Breast epithelium (tissue), 4 donors: Measurements from ENCODE around the gene OR6K6. TPM values are rescaled to one million over a fixed set of nuclear protein-coding genes. Genes with fewer than 3 reads are reported as not detected.

Experiments
- DNase-seq, 2 donors: peaks; one replicate each; pipeline ENCODE4 v3.0.0-alpha.2; 2019; ENCODE audit warnings: low spot score in 2 of 2
- H3K27ac ChIP-seq, 2 donors: fragments of 200-600 bp; sonication (generic) in 1 of 2; one replicate each; pipeline ENCODE4 v1.5.1; 2016 to 2019; ENCODE audit warnings: mild to moderate bottlenecking in 1 of 2
- H3K27me3 ChIP-seq, 2 donors: fragments of 200-600 bp; sonication (generic) in 1 of 2; one replicate each; pipeline versions ENCODE4 v1.5.1 to v1.6.0; 2017 to 2019; ENCODE audit warnings: control low read depth in 1 of 2, mild to moderate bottlenecking in 1 of 2
- H3K36me3 ChIP-seq: fragments of 200-600 bp; one replicate; pipeline ENCODE4 v1.5.1; 2019
- H3K4me1 ChIP-seq, 2 donors: fragments of 200-600 bp; sonication (generic); one replicate each; pipeline ENCODE4 v1.5.1; 2016 to 2019; ENCODE audit warnings: control low read depth in 1 of 2
- H3K4me3 ChIP-seq, 3 donors: fragments of 200-600 bp; sonication (generic); 1 replicate in 2 of 3; 2 replicates in 1 of 3; pipeline ENCODE4 v1.5.1; 2016 to 2019; ENCODE audit warnings: mild to moderate bottlenecking in 3 of 3, moderate library complexity in 2 of 3
- H3K9me3 ChIP-seq, 2 donors: fragments of 200-600 bp; sonication (generic) in 1 of 2; one replicate each; pipeline ENCODE4 v1.5.1; 2016 to 2019; ENCODE audit warnings: control low read depth in 1 of 2
- POLR2A ChIP-seq: fragments of 450-650 bp; IDR thresholded peaks from one replicate; pipeline ENCODE4 v1.6.1; 2016; ENCODE audit warnings: antibody characterized with exemption, mild to moderate bottlenecking, moderate library complexity
- POLR2AphosphoS5 ChIP-seq, 3 donors: sonication (generic); formaldehyde crosslinking; IDR thresholded peaks; one replicate each; pipeline ENCODE4 v1.6.1; 2017; ENCODE audit warnings: antibody characterized with exemption in 3 of 3
- intact Hi-C: fragments of 100-400 bp; cut with DNase I; formaldehyde crosslinking; loops from one replicate; pipeline ENCODE4 v1.15.1; 2023; ENCODE audit warnings: low total_unique reads
- total RNA-seq, 3 donors: library from RNA; depleted of rRNA; stranded (reverse); fragments of >200 nt; gene quantifications; one replicate each; pipeline ENCODE4 v1.1.0, GENCODE V29; 2016
- TF ChIP-seq, protein P1 (sequence below), 3 donors: fragments of 450-650 bp; IDR thresholded peaks; one replicate each; pipeline ENCODE4 v1.5.1; 2016 to 2017; ENCODE audit warnings: antibody characterized with exemption in 3 of 3, mild to moderate bottlenecking in 3 of 3, moderate library complexity in 3 of 3

Gene OR6K6
- total RNA-seq, 3 donors from 2014 or later = not detected

DNA sequence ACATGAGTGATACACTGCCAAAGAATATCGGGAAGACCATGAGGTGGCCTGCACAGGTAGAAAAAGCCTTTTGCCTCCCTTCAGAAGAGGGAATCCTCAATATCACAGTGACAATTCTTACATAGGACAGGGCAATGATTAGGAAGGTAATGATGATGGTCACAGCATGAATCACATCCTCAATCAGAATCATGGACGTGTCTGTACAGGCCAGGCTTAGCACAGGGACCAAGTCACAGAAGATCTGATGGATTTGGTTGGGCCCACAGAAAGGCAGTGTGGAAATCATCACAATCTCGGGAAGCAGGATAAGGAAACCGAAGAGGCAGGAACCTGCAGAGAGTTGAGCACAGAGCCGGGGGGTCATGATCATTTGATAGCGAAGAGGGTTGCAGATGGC lies 37.2 kb upstream of the OR6K6 start:
- H3K4me3 ChIP-seq = no peak overlapping the region
- intact Hi-C loops = no loop called here
- TF ChIP-seq POLR2AphosphoS5 (IDR thresholded peaks at IDR 0.05) (no peak), POLR2A (no peak)
- TF ChIP-seq, protein P1, sequence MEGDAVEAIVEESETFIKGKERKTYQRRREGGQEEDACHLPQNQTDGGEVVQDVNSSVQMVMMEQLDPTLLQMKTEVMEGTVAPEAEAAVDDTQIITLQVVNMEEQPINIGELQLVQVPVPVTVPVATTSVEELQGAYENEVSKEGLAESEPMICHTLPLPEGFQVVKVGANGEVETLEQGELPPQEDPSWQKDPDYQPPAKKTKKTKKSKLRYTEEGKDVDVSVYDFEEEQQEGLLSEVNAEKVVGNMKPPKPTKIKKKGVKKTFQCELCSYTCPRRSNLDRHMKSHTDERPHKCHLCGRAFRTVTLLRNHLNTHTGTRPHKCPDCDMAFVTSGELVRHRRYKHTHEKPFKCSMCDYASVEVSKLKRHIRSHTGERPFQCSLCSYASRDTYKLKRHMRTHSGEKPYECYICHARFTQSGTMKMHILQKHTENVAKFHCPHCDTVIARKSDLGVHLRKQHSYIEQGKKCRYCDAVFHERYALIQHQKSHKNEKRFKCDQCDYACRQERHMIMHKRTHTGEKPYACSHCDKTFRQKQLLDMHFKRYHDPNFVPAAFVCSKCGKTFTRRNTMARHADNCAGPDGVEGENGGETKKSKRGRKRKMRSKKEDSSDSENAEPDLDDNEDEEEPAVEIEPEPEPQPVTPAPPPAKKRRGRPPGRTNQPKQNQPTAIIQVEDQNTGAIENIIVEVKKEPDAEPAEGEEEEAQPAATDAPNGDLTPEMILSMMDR (IDR thresholded peaks at IDR 0.05) = no peak
- H3K9me3 ChIP-seq = no peaks in the 10 kb centered on the region
- H3K4me1 ChIP-seq = no peaks in the 10 kb centered on the region
- no peak overlapping the region for H3K27ac ChIP-seq
- H3K36me3 ChIP-seq = no peaks in the 10 kb centered on the region
- DNase-seq = no peak
- no peaks in the 10 kb centered on the region for H3K27me3 ChIP-seq

DNA sequence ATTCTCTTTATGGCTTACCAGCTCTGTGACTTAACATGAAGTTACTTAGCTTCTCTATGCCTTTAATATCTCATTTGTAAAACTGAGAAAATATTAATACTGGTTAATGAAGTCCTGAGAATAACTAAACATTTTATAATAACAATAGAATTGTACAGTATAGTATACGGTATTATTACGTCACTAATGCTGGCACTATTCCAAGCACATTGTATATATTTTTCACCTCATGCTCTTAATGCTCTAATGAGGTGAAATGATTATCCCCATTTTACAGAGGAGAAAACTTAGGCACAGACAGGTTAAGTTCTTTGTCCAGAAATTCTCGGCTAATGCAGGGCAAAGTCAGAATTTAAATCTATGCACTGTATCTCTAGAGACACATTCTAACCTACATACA lies 34.9 kb upstream of the OR6K6 start:
- H3K27ac ChIP-seq = no peak overlapping the region
- no peak overlapping the region for H3K4me3 ChIP-seq
- TF ChIP-seq POLR2AphosphoS5 (IDR thresholded peaks at IDR 0.05) = no peak
- TF ChIP-seq, protein P1 (IDR thresholded peaks at IDR 0.05) = no peak
- no peak for TF ChIP-seq POLR2A
- no peaks in the 10 kb centered on the region for H3K36me3 ChIP-seq
- no peaks in the 10 kb centered on the region for H3K27me3 ChIP-seq
- H3K9me3 ChIP-seq = no peaks in the 10 kb centered on the region
- no peaks in the 10 kb centered on the region for H3K4me1 ChIP-seq
- intact Hi-C loops = no loop called here
- DNase-seq = no peak

DNA sequence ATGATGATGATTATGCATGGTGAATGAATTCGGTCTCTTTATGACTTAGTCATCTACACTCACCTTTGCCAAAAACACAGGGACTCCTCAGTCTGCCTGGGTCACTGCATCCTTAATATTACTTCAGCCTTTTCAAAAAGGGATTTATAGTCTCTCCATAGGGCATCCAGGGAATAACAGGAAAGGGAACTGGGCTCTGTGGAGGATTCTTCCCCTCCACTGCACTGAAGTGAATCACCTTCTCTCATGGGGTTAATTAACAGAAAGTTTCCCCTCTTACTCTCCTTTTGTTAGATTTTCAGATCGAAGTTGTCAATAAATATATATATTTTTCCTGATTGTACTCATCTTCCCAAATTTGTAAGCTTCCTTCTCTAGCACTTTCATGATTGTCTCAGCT lies 33.9 kb upstream of the OR6K6 start, which contains the start of gene OR6K3:
TSS of gene OR6K3 (minus strand) at position 101 of the 400 bp plus-strand sequence. CDS start 2,605 bp downstream, outside the sequence.
- Histone ChIP-seq H3K27ac (no peak within 1 kb of the TSS), H3K36me3 (no peaks in the 10 kb centered on the region), H3K27me3 (no peaks in the 10 kb centered on the region), H3K4me3 (no peak within 1 kb of the TSS), H3K4me1 (no peaks in the 10 kb centered on the region), H3K9me3 (no peaks in the 10 kb centered on the region)
- TF ChIP-seq POLR2AphosphoS5 (IDR thresholded peaks at IDR 0.05) = no peak
- TF ChIP-seq POLR2A = no peak
- TF ChIP-seq, protein P1 (IDR thresholded peaks at IDR 0.05) = no peak
- DNase-seq = no peak
- intact Hi-C loops = no loop called here

DNA sequence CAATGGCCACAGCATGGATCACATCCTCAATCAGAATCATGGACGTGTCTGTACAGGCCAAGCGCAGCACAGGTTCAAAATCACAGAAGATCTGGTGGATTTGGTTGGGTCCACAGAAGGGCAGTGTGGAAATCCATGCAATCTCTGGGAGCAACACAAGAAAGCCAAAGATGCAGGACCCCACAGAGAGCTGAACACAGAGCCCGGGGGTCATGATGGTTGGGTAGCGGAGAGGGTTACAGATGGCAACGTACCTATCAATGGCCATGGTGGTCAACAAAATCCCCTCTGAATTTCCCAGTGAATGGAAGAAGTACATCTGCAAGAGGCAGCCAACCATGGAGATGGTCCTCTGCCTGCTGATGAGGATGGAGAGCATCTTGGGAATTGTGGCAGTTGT lies 30.1 kb upstream of the OR6K6 start:
- no peaks in the 10 kb centered on the region for H3K4me1 ChIP-seq
- H3K4me3 ChIP-seq = no peak overlapping the region
- no peaks in the 10 kb centered on the region for H3K9me3 ChIP-seq
- H3K27ac ChIP-seq = no peak overlapping the region
- DNase-seq = no peak
- intact Hi-C loops = no loop called here
- TF ChIP-seq, protein P1 (IDR thresholded peaks at IDR 0.05) = no peak
- no peak for TF ChIP-seq POLR2AphosphoS5 (IDR thresholded peaks at IDR 0.05)
- TF ChIP-seq POLR2A = no peak
- H3K36me3 ChIP-seq = no peaks in the 10 kb centered on the region
- no peaks in the 10 kb centered on the region for H3K27me3 ChIP-seq

DNA sequence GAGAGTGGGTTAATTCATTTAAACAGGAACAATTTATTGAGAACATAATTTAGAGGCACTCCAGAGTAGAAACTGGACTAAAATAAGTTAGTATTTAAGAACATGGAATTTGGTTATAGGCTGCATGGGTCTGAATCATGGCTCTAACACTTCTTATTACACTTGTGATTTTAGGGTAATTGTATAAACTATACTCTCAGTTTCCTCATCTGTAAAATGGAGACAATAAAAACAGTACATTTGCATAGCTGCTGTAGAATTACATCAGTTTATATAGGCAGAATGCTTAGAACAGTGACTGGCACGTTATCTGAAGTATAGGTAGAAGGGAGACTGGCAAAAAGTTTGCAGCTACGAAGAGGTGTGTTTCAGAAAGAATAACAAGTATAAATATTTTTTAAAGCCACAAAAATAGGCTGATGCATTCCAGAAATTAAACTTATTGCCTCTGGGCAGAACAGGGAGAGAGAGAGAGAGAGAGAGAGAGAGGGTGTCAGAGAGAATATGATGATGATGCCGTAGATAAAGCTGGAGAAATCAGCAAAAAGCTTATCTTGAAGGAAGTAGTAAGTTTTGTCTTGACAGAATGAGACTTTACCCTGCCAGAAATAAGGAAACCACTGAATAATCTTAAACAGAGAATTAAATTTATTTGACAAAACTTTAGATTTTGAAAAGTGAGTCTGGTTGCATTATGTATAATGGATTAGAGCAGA lies 25.9 kb upstream of the OR6K6 start:
- Histone ChIP-seq H3K4me3 (no peak overlapping the region), H3K36me3 (no peaks in the 10 kb centered on the region), H3K27ac (no peak overlapping the region), H3K27me3 (no peaks in the 10 kb centered on the region), H3K9me3 (no peaks in the 10 kb centered on the region), H3K4me1 (no peaks in the 10 kb centered on the region)
- no peak for DNase-seq
- TF ChIP-seq POLR2A (no peak), POLR2AphosphoS5 (IDR thresholded peaks at IDR 0.05) (no peak)
- TF ChIP-seq, protein P1 (IDR thresholded peaks at IDR 0.05) = no peak
- intact Hi-C loops = no loop called here
